AG09319 (cell line): Measurements from ENCODE around the gene SPOP.

Experiments used
- DNase-seq: peaks from one replicate; pipeline ENCODE4 v3.0.0-alpha.2; 2010; ENCODE audit warnings: low read depth; ENCODE audit errors: extremely low read depth
- CTCF ChIP-seq: IDR thresholded peaks from 2 replicates; pipeline ENCODE4 v1.5.1; 2011; ENCODE audit warnings: low read depth, mild to moderate bottlenecking, inconsistent platforms, low read length, moderate library complexity

SPOP gene

DNA sequence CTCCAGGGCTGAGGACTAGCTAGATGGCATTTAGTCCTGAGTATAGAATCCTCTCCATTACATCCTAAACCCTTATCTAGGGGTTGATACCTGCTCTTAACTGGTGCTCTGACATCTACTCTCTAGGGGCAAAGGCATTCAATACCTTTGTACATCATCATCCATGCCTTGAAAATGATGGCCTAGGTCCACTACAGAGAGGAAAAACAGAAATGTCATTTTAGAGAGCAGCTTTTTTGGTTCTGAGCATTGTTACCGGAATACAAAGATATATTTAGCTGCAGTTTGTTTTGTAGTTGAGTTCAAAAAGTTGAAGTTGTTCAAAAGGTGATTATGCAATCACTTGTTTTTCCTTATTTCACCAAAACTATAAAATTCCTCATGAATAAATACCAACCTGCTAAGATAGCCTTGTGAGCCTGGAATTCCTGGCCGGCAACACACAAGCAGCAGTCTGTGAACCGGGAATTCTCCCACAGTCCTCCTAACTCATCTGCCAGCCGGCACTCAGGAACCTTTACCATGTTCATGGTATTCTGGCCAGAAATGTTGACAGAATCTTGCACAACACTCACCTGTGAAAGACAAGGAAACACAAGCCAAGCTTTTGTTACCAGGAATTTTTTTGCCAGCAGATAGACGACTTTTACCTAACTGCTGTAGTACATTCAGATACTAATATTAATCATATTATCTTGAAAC lies 66.9 kb downstream of the SPOP start:
- DNase-seq: no peak
- TF ChIP-seq CTCF: no peak

GRCh38 chr17:49604314-49604869 lies 73.5 kb downstream of the SPOP start:
- TF ChIP-seq CTCF: no peak
- no peak for DNase-seq

- no peak for DNase-seq
- no peak; the same call in none of the 2 replicates for TF ChIP-seq CTCF
Observed at GRCh38 chr17:49603720-49604119, 74.2 kb downstream of the SPOP start.

- DNase-seq: no peak
- TF ChIP-seq CTCF: no peak
Observed at GRCh38 chr17:49603238-49603637, 74.7 kb downstream of the SPOP start.

DNA sequence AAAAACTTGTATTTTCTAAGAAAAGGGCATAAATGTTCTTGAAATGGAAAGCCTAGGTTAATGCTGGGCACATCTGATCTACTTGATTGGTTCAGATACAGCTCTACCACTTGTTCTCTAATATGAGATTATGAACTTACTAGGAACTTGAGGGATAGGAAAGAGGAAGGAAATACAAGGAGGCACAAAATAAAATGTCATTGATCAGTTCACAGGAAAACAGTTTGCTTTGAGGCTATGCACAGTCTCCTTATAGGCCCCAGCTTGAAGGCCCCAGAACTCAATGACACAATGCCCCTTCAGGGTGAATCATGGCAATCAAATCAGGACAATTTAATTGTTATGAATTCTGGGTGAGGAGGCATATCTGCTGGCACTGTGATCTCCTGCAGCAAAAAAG lies 75.1 kb downstream of the SPOP start:
- TF ChIP-seq CTCF: no peak
- no peak for DNase-seq

GRCh38 chr17:49600949-49601348 lies 76.9 kb downstream of the SPOP start:
- no peak for TF ChIP-seq CTCF
- no peak for DNase-seq

DNA sequence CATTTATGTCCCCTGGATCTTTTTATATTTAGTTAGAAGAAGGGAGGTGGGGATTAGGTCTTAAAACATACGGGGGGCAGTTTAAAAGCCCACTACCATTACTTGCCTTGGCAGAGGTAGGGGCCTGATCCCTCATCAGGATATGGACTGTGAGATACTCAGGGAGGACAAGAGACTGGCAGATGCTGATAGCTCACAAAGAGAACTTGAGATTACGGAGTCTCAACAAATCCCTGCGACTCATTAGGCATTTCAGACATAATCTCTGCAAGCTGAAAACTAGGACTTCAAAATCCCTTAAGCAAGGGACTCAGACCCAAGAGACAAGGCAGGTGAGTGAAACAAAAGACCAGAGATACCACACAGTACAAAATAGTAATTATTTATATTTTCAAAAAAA lies 79.0 kb downstream of the SPOP start:
- DNase-seq: no peak
- no peak for TF ChIP-seq CTCF
